Astrocyte (in vitro differentiated cells and primary cell): ENCODE results near the gene OR2Y1. TPM values are rescaled to one million over a fixed set of nuclear protein-coding genes. Genes with fewer than 3 reads are reported as not detected.
"Not testable (repeated sequence)": the region's sequence is repeated elsewhere in the genome, so short reads cannot be mapped to it uniquely, and the experiment has no call there.

Source experiments
- DNase-seq: peaks from one replicate; pipeline ENCODE4 v3.0.0-alpha.2; 2010; ENCODE audit warnings: low read depth
- FAIRE-seq: peaks from 2 replicates; lab custom pipeline; 2011; peaks lifted over from hg19 to GRCh38; lab: Jason Lieb, UNC
- H2AFZ ChIP-seq: 2 replicates; pipeline ENCODE4 v1.6.0; 2012; ENCODE audit warnings: low read depth, low read length, inconsistent platforms
- H3K27ac ChIP-seq: 2 replicates; pipeline ENCODE4 v1.5.1; 2011; ENCODE audit warnings: low read depth, low read length, inconsistent platforms
- H3K27me3 ChIP-seq: 2 replicates; pipeline ENCODE4 v1.6.0; 2011; ENCODE audit warnings: low read length, inconsistent platforms; ENCODE audit not compliant: insufficient read depth
- H3K36me3 ChIP-seq: 2 replicates; pipeline ENCODE4 v1.5.1; 2011; ENCODE audit warnings: low read length, inconsistent platforms; ENCODE audit not compliant: insufficient read depth
- H3K4me1 ChIP-seq: 2 replicates; pipeline ENCODE4 v1.5.1; 2011; ENCODE audit warnings: low read length, inconsistent platforms; ENCODE audit not compliant: insufficient read depth
- H3K4me2 ChIP-seq: 2 replicates; pipeline ENCODE4 v1.6.0; 2012; ENCODE audit warnings: low read length, inconsistent platforms
- H3K4me3 ChIP-seq: 2 replicates; pipeline ENCODE4 v1.5.1; 2011; ENCODE audit warnings: low read depth, mild to moderate bottlenecking, low read length, inconsistent platforms; ENCODE audit not compliant: insufficient read depth
- H3K79me2 ChIP-seq: 2 replicates; pipeline ENCODE4 v1.6.0; 2012; ENCODE audit warnings: mild to moderate bottlenecking, low read length, inconsistent platforms; ENCODE audit not compliant: insufficient read depth
- H3K9ac ChIP-seq: 2 replicates; pipeline ENCODE4 v1.6.0; 2012; ENCODE audit warnings: mild to moderate bottlenecking, low read length, inconsistent platforms
- H3K9me3 ChIP-seq: 2 replicates; pipeline ENCODE4 v1.5.1; 2012; ENCODE audit warnings: low read depth, mild to moderate bottlenecking, low read length, inconsistent platforms; ENCODE audit not compliant: insufficient read depth
- H4K20me1 ChIP-seq: 2 replicates; pipeline ENCODE4 v1.6.0; 2012; ENCODE audit warnings: low read length, inconsistent platforms; ENCODE audit not compliant: insufficient read depth
- H3K27ac Mint-ChIP-seq: one replicate; pipeline ENCODE4 v1.8.0; 2021; ENCODE audit warnings: mild to moderate bottlenecking, mixed read lengths; ENCODE audit not compliant: unreplicated experiment
- H3K27me3 Mint-ChIP-seq: one replicate; pipeline ENCODE4 v1.8.0; 2021; ENCODE audit warnings: low read depth, mixed read lengths; ENCODE audit not compliant: unreplicated experiment
- H3K36me3 Mint-ChIP-seq: one replicate; pipeline ENCODE4 v1.8.0; 2021; ENCODE audit warnings: low read depth, mixed read lengths; ENCODE audit not compliant: unreplicated experiment
- H3K4me1 Mint-ChIP-seq: one replicate; pipeline ENCODE4 v1.8.0; 2021; ENCODE audit warnings: low read depth, mixed read lengths; ENCODE audit not compliant: unreplicated experiment
- H3K4me3 Mint-ChIP-seq: one replicate; pipeline ENCODE4 v1.8.0; 2021; ENCODE audit warnings: mild to moderate bottlenecking, moderate library complexity, mixed read lengths; ENCODE audit not compliant: unreplicated experiment
- H3K9me3 Mint-ChIP-seq: one replicate; pipeline ENCODE4 v1.8.0; 2021; ENCODE audit warnings: mild to moderate bottlenecking, mixed read lengths; ENCODE audit not compliant: unreplicated experiment
- CTCF ChIP-seq: IDR thresholded peaks from 2 replicates; pipeline ENCODE4 v1.5.1; 2011; ENCODE audit warnings: low read depth, mild to moderate bottlenecking, inconsistent platforms, low read length, moderate library complexity; ENCODE audit not compliant: insufficient read depth
- EZH2 ChIP-seq: IDR thresholded peaks from 2 replicates; pipeline ENCODE4 v1.6.1; 2012; ENCODE audit warnings: mild to moderate bottlenecking, low read length, inconsistent platforms; ENCODE audit not compliant: insufficient read depth
- total RNA-seq: library from RNA; stranded (reverse); gene quantifications from 2 replicates; pipeline ENCODE4 v1.2.1, GENCODE V29; 2021

OR2Y1 gene
- total RNA-seq, 1 donor from 2014 or later = not detected

- no peaks in the 10 kb centered on the region for H3K36me3 ChIP-seq
- H4K20me1 ChIP-seq = no peaks in the 10 kb centered on the region
- no peak overlapping the region for H3K27ac Mint-ChIP-seq
- H3K9ac ChIP-seq = no peak overlapping the region
- peaks cover 21% of the 10 kb centered on the region for H3K9me3 Mint-ChIP-seq
- H3K27me3 Mint-ChIP-seq = peaks cover 7% of the 10 kb centered on the region
- H3K79me2 ChIP-seq = no peaks in the 10 kb centered on the region
- H3K4me3 ChIP-seq = no peak overlapping the region
- no peak overlapping the region for H3K4me3 Mint-ChIP-seq
- H3K9me3 ChIP-seq = peaks cover 8% of the 10 kb centered on the region
- H3K4me1 ChIP-seq = no peaks in the 10 kb centered on the region
- H3K27me3 ChIP-seq = no peaks in the 10 kb centered on the region
- no peak overlapping the region for H2AFZ ChIP-seq
- H3K27ac ChIP-seq = no peak overlapping the region
- DNase-seq (no peak), FAIRE-seq (no peak)
- H3K36me3 Mint-ChIP-seq = peaks cover 2% of the 10 kb centered on the region
- H3K4me2 ChIP-seq = no peak overlapping the region
- TF ChIP-seq CTCF = no peak
- TF ChIP-seq EZH2 = no peak
- no peaks in the 10 kb centered on the region for H3K4me1 Mint-ChIP-seq
These were observed 15.7 kb upstream of the OR2Y1 start for GRCh38 chr5:180755601-180756000.

- no peak overlapping the region for H3K27ac ChIP-seq
- H3K4me1 Mint-ChIP-seq = peaks cover 8% of the 10 kb centered on the region
- H3K9me3 ChIP-seq = no peaks in the 10 kb centered on the region
- no peaks in the 10 kb centered on the region for H3K9me3 Mint-ChIP-seq
- no peak overlapping the region for H3K4me3 Mint-ChIP-seq
- FAIRE-seq = no peak
- H3K27me3 ChIP-seq = peaks cover 2% of the 10 kb centered on the region
- H3K27ac Mint-ChIP-seq = no peak overlapping the region
- no peak for DNase-seq
- TF ChIP-seq CTCF (no peak), EZH2 (no peak)
- no peaks in the 10 kb centered on the region for H3K27me3 Mint-ChIP-seq
- H3K4me2 ChIP-seq = no peak overlapping the region
- H4K20me1 ChIP-seq = no peaks in the 10 kb centered on the region
- no peaks in the 10 kb centered on the region for H3K79me2 ChIP-seq
- H3K36me3 ChIP-seq = no peaks in the 10 kb centered on the region
- no peak overlapping the region for H2AFZ ChIP-seq
- no peak overlapping the region for H3K9ac ChIP-seq
- H3K4me1 ChIP-seq = no peaks in the 10 kb centered on the region
- H3K4me3 ChIP-seq = no peak overlapping the region
- H3K36me3 Mint-ChIP-seq = peaks cover 2% of the 10 kb centered on the region
These were observed 4.4 kb upstream of the OR2Y1 start for GRCh38 chr5:180744253-180744652.

DNA sequence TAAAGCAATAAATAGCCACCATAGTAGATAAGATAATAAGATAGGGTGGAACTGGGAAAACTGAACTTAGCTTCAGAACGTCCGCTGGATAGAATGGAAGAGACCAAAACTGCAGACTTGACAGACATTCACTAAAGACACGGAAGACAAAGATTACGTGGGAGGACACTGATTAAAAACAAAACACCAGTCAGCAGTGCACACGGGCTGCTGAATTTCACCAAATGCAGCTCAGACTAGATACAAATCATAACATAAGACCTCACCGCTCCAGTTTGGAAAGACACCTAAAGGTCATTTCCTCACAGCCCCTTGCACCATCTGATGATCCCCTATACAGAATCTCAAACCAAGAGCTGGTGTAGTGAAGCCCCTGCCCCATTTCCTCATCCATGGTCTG, 2.9 kb upstream of the OR2Y1 start:
- Mint-ChIP-seq H3K36me3 (peaks cover 2% of the 10 kb centered on the region), H3K4me3 (no peak overlapping the region), H3K9me3 (no peaks in the 10 kb centered on the region), H3K4me1 (peaks cover 10% of the 10 kb centered on the region), H3K27me3 (no peaks in the 10 kb centered on the region), H3K27ac (no peak overlapping the region)
- no peak overlapping the region for H3K4me3 ChIP-seq
- H3K4me2 ChIP-seq = no peak overlapping the region
- no peak overlapping the region for H3K27ac ChIP-seq
- no peak overlapping the region for H2AFZ ChIP-seq
- no peaks in the 10 kb centered on the region for H3K79me2 ChIP-seq
- H3K27me3 ChIP-seq = peaks cover 2% of the 10 kb centered on the region
- H4K20me1 ChIP-seq = no peaks in the 10 kb centered on the region
- H3K36me3 ChIP-seq = no peaks in the 10 kb centered on the region
- TF ChIP-seq EZH2 (no peak), CTCF (no peak)
- H3K4me1 ChIP-seq = no peaks in the 10 kb centered on the region
- H3K9ac ChIP-seq = no peak overlapping the region
- FAIRE-seq (no peak), DNase-seq (no peak)
- H3K9me3 ChIP-seq = no peaks in the 10 kb centered on the region

DNA sequence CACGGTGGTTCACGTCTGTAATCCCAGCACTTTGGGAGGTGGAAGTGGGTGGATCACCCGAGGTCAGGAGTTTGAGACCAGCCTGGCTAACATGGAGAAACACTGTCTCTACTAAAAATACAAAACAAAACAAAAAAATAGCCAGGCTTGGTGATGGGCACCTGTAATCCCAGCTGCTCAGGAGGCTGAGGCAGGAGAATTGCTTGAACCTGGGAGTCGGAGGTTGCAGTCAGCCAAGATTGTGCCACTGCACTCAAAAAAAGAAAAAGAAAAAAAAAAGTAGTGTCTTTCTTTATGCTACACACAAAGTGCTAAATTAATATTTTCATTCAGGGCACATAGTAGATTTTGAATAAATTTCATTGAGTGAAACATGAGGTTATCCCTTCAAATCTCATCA, 1.1 kb upstream of the OR2Y1 start:
- H3K27ac Mint-ChIP-seq, H3K4me3 ChIP-seq, H3K9me3 Mint-ChIP-seq, H3K9me3 ChIP-seq, H3K27ac ChIP-seq, H3K79me2 ChIP-seq, H3K27me3 ChIP-seq, H3K27me3 Mint-ChIP-seq, H2AFZ ChIP-seq, H3K4me2 ChIP-seq, H3K36me3 Mint-ChIP-seq, H4K20me1 ChIP-seq, H3K36me3 ChIP-seq, H3K4me1 ChIP-seq, H3K9ac ChIP-seq, H3K4me3 Mint-ChIP-seq, H3K4me1 Mint-ChIP-seq, FAIRE-seq, DNase-seq: not testable (repeated sequence)
